Loucy (cell line): ENCODE data around the gene VCX3A.

ENCODE experiments used
- EZH2phosphoT487 ChIP-seq: fragments of 200-600 bp; IDR thresholded peaks from 2 replicates; pipeline ENCODE4 v1.6.1; 2018; ENCODE audit warnings: antibody characterized with exemption, mild to moderate bottlenecking, moderate library complexity, borderline replicate concordance
- TF ChIP-seq, protein P1 (sequence below): fragments of 200-600 bp; sonication (generic); conservative IDR thresholded peaks from 2 replicates; pipeline ENCODE4 v1.5.1; 2014; ENCODE audit warnings: mild to moderate bottlenecking, antibody characterized with exemption, low read length

- TF ChIP-seq EZH2phosphoT487, result no peak
- TF ChIP-seq, protein P1, sequence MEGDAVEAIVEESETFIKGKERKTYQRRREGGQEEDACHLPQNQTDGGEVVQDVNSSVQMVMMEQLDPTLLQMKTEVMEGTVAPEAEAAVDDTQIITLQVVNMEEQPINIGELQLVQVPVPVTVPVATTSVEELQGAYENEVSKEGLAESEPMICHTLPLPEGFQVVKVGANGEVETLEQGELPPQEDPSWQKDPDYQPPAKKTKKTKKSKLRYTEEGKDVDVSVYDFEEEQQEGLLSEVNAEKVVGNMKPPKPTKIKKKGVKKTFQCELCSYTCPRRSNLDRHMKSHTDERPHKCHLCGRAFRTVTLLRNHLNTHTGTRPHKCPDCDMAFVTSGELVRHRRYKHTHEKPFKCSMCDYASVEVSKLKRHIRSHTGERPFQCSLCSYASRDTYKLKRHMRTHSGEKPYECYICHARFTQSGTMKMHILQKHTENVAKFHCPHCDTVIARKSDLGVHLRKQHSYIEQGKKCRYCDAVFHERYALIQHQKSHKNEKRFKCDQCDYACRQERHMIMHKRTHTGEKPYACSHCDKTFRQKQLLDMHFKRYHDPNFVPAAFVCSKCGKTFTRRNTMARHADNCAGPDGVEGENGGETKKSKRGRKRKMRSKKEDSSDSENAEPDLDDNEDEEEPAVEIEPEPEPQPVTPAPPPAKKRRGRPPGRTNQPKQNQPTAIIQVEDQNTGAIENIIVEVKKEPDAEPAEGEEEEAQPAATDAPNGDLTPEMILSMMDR, result no peak
Observed at GRCh38 chrX:6558979-6559378, 24.1 kb upstream of the VCX3A start.
